DMS153 (cell line): Measurements from ENCODE around the gene RAB6A.
"Not testable (repeated sequence)": the region's sequence is repeated elsewhere in the genome, so short reads cannot be mapped to it uniquely, and the experiment has no call there.

Source experiments
- DNase-seq: peaks from one replicate; lab custom pipeline; 2025; lab: John Stamatoyannopoulos, UW

RAB6A gene

DNA sequence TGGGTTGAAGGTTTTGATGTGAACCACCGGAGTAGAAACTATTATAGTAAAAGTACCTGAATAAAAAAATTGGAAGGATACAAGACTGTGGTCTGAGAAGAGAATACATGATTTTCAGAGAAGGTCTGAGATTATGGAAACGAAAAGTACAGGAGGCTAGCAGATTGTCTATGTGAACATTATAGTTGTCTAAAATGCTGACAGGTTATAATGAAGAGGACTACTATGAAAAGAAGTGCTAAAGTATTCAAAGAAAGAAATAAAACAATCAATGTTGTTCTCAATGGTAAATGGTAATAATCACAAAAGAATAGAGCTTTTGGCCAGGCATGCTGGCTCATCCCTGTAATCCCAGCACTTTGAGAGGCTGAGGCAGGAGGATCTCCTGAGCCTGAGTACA is 34.0 kb downstream of the RAB6A start:
- DNase-seq, result no peak

DNA sequence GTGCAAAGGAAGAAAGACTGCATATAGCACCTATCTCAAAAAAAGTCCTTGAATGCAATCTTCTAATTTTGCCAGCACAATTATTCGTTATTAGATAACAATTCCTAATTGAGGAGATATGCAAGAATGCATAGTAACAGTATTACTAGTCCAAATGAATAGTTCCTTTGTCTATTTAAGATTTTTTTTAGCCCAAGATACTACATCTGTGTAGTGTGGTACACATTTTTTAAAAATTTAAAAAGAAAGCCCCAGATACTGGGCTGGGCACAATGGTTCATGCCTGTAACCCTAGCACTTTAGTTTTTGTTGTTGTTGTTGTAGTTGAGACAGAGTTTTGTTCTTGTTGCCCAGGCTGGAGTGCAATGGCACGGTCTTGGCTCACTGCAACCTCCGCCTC is 43.7 kb downstream of the RAB6A start:
- DNase-seq, result no peak

DNA sequence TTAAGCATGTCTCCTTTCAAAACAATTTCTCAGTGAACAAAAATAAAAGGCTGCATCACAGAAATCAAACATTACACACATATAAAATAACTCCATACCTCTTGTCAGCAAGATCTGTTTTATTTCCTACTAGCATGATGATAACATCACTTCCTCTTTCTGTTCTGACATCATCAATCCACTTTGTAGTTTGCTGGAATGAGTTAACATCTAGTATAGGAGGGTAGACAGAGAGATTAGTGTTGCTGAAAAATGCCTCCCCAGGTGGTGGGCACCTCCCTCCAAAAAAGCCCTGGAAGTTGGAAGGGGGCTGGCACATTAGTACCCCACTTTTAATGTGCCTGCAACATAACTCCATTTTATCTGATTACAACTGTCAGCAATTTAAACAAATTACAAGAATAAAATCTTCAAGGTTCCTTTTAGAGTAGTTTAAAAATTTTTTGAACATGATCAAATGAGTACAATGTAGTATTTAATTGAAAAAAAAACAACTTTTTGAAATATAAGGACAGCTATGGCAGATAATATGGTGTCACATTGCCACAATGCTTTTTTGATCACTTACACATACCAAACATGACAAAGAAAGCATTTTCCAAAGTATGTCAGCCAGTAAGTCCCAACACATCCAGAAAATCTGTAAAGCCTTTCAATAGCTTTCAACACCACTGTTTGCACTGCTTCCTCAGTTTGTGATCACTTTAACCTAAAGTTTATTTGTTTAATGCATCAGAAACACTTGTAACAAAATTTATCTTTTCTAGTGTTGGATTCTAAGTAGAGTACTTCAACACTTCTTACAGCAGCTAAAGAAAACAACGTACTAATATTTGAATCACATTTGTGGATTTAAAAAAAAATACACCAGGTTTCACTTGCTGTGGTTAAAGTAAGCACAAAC is 44.5 kb downstream of the RAB6A start:
- no peak for DNase-seq

DNA sequence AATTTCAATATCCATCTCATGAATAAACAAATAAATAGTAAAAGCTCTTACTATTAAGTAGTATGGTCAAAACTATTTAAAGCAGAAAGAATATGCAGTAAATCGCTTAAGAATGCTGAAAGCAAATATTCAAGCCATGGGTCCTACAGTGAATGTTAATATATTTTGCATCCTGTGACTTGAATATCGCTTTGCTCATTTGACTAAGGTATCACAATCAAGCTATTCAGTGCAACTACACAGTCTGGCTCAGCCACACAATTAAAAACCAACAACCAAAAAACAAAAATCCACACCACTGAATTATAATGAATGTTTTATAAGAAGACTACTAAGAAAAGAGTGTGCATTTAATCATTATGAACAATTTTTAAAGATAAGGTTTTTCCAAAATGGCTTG is 45.3 kb downstream of the RAB6A start:
- no peak for DNase-seq

DNA sequence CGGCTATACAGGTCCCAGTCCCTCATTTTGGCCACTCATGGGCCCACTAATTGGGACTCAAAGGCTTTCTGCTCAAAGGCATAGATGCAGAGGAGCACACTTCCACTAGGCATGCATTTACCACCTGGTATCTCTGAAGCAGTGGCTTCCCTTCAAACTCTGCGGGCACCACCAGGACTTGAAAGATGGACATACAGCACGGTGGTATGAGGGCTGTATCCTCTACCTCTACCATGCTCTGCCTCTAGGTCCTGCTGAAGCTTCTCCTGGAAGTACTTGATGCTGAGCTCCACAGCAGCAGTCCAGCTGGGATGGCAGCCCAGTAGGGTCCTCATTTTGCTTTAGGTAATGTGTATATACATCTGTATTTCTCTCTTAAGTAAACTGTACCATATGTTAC is 49.9 kb downstream of the RAB6A start:
- no peak for DNase-seq

DNA sequence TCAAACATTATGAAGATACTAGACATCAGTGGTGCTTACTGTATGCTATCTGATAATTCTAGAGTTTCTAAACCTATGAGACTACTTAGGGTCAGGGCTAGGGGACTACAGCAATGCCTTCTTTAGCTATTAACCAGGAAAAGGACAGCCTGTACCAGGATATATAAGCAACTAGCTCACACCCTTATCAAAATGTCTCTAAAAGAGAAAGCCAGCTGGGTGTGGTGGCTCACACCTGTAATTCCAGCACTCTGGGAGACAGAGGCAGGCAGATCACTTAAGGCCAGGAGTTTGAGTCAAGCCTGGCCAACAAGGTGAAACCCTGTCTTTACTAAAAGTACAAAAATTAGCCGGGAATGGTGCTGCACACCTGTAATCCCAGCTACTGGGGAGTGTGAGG is 55.8 kb downstream of the RAB6A start:
- DNase-seq, result no peak

DNA sequence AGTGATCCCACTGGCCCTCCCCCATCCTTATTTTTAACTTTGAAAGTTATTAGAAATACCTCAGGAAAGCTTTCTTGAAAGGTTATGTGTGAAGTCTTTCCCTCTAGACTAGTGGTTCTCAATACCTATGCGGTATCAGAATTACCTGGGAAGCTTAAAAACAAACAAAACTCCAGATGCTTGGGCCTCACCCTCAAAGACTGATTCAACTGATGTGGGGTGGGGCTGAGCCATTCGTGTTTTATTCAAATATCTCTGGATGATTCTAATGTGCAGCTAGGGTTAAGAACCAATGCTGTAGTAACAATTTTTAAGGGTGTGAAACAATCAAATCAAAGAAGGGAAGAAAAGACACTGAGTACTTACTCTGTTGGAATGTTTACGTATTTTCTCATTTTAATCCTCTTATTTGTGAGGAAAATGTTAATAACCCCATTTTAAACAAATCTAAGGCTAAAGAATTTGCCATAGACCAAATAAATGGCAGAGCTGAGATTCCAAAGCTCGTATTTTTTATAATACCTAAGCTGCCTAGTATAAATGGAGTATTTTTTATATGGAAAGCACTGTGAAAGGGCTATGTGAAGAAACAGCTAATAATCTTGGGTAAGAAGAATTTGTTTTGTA is 66.9 kb downstream of the RAB6A start:
- DNase-seq, result no peak

DNA sequence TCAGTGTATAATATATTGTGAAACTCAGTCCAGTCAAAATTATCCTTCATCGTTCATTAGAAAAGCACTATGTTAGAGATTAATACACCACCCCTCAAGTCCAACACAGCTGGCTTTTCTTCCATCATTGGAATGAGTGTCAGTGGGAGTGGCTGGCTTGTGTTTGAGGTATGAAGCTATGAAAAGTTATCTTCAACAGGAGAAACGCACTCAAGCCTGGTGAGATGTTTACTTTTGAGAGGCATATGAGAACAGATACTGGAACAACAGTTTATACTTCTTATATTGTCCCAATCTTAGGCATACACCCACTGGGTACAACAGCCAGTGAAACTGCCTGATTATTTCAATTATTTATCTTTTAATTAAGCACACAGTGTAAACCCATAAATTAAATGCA is 80.2 kb downstream of the RAB6A start:
- no peak for DNase-seq

DNA sequence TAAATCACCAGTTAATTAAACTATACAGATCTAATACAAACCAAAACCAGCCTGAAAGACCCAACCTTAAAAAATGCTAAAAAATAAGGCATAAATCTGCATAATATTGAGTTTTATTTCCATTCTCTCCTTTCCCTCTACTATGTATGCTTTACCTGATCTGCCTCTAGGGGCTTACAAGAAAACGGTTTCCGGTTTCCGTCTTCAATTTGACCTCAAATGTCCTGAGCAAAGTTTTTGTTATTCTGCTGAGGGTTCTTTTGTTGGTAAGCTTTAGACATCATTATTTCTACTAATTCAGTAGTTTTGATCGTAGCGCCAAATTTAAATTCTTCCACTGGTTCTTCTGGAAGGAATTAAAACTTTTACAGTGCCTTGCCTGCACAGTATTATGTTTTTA is 84.3 kb downstream of the RAB6A start:
- DNase-seq, result not testable (repeated sequence)

DNA sequence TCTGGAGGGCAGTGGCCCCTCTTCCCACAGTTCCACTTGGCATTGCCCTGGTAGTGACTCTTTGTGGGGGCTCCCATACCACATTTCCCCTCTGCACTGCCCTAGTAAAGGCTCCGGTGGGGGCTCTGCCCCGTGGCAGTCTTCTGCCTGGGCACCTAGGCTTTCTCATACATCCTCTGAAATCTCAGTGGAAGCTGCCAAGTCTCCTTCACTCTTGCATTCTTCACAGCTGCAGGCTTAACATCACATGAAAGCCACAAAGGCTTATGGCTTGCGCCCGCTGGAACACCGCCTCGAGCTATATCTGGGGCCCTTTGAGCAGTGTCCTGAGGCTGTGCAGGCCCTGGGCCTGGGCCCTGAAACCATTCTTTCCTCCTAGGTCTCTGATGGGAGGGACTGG is 89.2 kb downstream of the RAB6A start:
- DNase-seq, result no peak

DNA sequence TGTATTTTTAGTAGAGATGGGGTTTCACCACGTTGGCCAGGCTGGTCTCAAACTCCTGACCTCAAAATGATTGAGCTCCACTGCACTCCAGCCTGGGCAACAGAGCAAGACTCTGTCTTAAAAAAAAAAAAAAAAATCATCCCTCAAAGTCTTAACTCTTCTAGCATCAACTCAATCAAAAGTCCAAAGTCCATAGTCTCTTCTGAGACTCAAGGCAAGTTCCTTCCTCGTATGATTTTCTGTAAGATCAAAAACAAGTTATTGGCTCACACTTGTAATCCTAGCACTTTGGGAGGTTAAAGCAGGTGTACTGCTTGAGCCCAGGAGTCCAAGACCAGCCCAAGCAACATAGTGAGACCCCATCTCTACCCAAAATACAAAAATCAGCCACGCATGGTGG is 90.1 kb downstream of the RAB6A start:
- no peak for DNase-seq

DNA sequence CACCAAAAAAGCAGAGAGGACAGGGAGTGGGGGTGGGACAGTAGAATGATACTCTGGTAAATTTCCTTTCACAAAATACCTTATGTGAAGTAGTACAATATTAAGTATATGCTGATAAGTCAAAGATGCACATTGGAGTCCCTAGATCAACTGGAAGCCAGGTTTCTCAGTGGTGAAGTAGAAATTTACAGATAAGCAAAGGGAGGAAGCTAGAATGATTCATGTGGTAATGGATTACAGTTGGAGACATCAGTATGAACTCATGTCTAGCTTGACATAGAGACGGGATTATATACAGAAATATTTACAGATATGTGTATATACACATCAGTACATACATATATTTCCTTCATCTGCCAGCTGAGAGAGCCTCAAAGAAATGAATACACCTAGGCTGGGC is 93.0 kb downstream of the RAB6A start:
- no peak for DNase-seq

DNA sequence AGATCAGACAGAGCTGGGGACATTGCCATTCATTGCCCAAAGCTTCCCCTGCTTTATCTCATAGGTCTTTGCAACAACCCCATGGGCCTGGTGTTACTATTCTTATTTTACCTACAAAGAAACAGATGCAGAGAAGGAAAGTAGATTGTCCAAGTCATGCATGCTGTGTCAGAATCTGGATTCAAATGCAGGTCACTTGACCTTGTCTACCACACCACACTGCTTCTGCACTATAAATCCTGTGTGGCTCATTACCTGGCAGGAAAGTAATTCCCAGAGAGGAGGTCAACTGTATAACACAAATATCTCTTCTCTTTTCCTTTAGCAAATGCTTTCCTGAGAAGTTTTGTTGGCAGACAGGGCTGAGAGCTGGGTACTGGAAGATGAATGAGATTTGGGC is 96.0 kb downstream of the RAB6A start:
- DNase-seq, result no peak

DNA sequence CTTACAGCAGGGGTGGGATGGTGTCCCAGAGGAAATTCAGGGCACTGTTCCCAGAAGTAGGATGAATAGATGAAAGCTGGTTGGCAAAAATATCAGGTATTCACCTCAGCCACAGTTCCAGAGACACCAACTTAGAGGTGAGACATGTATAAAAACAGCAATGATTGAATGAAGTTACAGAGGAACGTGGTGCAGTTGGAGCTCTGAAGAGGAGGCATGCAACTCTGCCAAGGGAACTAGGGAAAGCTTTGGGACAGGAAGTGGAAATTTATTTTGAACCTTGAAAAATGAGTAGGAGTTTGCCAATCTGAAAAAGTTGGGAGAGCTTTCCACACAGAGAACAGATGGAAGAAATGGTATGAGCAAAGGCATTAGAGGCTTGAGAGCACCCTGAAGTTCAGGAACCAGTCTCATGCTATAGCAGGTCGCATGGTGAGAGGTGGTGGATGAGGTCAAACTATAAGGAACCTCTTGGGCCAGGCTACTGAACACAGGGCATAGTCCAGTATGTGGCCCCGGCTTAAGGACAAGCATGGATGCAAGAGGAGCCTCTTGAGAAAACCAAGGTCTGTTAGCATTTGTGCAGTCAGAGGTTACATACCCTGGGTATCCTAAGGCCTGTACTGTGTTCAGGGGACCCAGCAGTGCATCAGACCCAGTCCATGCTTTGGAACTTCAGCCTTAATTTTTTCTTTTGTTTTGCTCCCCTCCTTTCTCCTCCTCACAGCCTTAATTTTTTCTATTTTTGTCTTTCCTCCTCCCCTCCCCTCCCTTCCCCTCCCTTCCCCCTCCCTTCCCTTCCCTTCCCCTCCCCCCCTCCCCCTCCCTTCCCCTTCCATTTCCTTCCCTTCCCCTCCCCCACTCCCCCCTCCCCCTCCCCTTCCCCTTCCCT is 97.0 kb downstream of the RAB6A start:
- no peak for DNase-seq

DNA sequence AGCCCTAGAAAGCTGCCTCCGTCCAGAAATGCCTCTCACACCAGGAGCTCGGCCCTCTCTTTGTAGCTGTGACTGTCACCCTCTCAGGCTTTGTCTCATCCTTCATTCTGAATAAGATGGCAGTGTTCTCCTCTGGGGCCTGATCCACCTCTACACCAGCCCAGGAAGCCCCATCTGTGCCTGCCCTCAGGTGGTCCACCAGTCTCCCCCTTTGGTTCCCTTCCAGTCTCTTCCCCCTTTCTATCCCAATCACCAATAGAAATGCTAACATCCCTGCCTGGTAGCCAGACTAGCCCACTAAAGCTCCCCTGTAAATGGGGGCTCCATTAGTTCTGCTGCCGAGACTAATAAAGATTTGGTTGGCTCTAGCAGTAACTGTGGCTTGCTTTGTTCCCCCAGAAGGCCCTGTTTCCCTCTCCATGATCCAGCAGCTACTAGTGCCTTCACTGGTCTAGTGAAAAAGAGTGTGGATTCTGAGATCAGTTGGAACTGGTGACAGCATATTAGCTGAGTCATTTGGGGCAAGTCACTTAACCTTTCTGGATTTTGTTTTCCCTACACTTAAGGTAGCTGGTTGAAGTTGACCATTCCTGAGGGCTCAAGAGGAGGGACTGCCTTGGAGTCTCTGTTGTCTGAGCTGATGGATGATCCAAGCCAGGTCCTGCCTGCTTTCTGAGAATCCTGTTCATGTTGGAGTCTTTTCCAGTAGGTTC is 98.3 kb downstream of the RAB6A start:
- DNase-seq, result no peak

DNA sequence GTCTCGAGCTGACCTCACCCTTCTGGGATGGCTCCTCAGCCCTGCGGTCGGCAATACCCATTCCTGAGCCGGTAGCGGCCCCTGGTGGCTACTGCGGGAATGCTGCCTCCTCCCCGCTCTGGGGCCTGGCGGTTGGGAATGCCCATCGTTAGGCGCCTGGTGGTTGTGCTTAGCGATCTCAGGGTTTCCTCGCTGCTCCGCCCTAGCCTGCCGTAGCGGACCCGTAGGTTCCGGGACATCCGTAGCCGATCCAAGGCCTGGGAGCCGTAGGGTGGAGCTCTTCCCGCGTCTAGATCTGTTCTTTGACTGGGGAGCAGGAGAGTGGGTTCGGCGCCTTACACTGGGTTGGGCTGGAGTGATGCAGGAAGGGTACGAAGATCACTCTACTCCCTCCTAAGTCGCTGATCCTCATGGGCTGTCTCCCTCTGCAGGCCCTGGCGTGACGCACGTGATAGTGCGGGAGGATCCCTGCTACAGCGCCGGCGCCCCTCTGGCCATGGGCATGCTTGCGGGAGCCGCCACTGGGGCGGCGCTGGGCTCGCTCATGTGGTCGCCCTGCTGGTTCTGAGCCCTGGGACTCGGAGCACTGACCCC is 99.7 kb downstream of the RAB6A start:
- DNase-seq, result no peak

DNA sequence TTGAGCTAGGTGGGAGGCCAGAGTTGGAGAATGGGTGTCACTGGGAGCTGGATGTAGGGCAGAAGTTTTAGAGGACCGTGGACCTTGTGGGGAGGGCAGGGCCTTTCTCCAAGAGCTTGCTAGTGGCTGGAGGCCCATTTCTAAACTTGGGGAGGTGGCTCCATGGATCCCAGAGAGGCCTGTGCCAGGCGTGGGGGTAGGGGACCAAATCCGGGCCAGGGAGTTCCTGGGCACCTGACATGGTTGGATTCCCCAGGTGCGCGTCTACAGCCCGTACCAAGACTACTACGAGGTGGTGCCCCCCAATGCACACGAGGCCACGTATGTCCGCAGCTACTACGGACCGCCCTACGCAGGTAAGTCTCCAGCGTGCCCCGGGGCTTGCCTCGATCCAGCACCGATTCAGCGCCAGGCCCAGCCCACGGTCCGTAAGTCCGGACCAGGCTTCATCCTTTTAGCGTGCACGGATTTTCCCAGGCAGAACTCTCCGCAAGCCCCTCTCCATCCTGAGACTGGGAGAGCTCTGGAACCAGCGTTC is 100.3 kb downstream of the RAB6A start:
- DNase-seq, result no peak

DNA sequence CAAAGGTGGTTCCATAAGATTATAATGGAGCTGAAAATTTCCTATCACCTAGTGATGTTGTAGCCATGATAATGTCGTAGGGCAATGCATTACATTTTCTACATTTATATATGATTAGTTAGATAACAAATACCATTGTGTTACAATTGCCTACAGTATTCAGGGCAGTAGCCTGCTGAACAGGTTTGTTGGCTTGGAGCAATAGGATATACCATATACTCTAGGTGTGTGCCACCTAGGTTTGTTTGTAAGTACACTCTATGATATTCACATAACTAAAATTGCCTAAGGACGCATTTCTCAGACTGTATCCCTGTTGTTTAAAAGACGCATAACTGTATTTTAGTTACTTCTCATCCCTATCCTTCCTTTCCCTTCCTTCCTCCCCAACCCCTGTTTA is 100.9 kb downstream of the RAB6A start:
- DNase-seq, result no peak

DNA sequence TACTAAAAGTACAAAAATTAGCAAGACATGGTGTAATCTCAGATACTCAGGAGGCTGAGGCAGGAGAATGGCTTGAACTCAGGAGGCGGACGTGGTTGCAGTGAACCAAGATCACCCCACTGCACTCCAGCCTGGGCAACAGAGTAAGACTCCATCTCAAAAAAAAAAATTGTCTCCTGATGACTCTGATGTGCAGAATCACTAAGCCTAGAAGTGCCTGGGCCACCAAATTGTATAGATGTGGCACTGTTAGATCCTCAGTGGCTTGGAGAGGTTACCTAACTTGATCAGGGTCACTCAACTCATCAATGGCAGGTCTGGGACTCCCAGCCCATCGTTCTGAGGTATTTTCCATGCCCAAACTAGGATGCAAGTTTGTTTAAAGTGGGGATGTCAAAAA is 103.9 kb downstream of the RAB6A start:
- no peak for DNase-seq

DNA sequence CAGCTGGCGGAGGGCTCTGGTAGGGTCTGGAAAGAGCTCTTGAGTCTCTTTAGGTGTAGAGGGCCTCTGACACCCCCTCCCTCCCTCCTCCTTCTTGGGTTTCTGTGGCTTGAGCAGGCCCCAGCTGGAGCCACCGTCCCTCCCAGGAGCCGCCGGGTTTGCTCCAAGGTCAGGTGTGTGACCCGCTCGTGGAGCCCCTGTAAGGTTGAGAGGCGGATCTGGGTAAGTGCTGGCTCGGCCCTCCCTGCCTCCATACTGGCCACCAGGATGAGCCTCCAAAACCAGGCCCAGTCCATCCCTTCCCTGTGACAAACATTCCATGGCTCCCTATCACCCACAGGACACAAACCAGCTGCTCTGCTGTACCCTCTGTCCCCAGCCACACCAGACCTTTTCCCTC is 105.2 kb downstream of the RAB6A start:
- DNase-seq, result no peak

DNA sequence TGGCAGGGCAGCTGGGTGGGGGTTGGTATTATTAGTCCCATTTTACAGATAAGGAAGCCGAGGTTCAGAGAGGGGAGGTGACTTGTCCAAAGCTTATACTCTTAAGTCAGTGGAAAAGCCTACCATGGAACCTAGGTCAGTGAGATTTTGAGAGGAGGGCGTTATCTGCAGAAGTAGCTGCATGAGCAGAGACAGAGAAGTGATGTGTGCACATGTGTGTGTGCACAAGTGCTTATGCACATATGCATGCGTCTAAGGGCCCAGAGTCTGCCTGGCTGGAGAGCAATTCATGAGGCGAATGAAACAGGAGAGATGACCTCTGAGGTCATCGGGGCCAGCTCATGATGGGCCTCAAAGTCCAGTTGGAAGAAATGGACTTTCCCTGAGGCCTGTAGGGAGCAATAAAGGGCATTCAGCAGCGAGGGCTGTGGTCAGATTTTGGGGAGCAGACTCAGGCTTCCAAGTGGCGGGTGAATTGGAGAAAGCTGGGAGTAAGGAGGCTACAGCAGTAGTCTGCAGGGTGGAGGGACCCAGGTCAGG is 106.3 kb downstream of the RAB6A start:
- no peak for DNase-seq
